SJSA1 (cell line): ENCODE results near the gene TBXAS1. TPM values are rescaled to one million over a fixed set of nuclear protein-coding genes. Genes with fewer than 3 reads are reported as not detected.
A peak's percentile ranks its signal among the peaks of the same experiment; 100 is the strongest.

Source experiments
- DNase-seq, 2 experiments: peaks; one replicate each; pipeline ENCODE4 v3.0.0-alpha.2; 2015 to 2020; ENCODE audit warnings: low spot score in 2 of 2, low read depth in 1 of 2
- H3K27ac ChIP-seq: fragments of 250-450 bp; sonication (Bioruptor Pico); 2 replicates; pipeline ENCODE4 v1.5.1; 2020; ENCODE audit warnings: mild to moderate bottlenecking, moderate library complexity
- H3K27me3 ChIP-seq: fragments of 250-450 bp; sonication (Bioruptor Pico); replicated peaks from 2 replicates; pipeline ENCODE4 v1.5.1; 2020; ENCODE audit warnings: mild to moderate bottlenecking, moderate library complexity
- H3K36me3 ChIP-seq: fragments of 250-450 bp; sonication (Bioruptor Pico); 2 replicates; pipeline ENCODE4 v1.5.1; 2020; ENCODE audit warnings: mild to moderate bottlenecking
- H3K4me1 ChIP-seq: fragments of 250-450 bp; sonication (Bioruptor Pico); replicated peaks from 2 replicates; pipeline ENCODE4 v1.6.1; 2021; ENCODE audit warnings: mild to moderate bottlenecking
- H3K4me3 ChIP-seq: fragments of 250-450 bp; sonication (Bioruptor Pico); 2 replicates; pipeline ENCODE4 v1.5.1; 2020; ENCODE audit warnings: mild to moderate bottlenecking
- H3K9me3 ChIP-seq: fragments of 250-450 bp; sonication (Bioruptor Pico); replicated peaks from 2 replicates; pipeline ENCODE4 v1.5.1; 2020; ENCODE audit warnings: mild to moderate bottlenecking
- total RNA-seq: library from RNA; depleted of rRNA; stranded (reverse); fragments of >200 nt; shearing (Covaris generic); gene quantifications from 2 replicates; pipeline ENCODE4 v1.2.3, GENCODE V29; 2014

The TBXAS1 gene
- total RNA-seq, 1 experiment from 2014 or later: 3.8 TPM

DNA sequence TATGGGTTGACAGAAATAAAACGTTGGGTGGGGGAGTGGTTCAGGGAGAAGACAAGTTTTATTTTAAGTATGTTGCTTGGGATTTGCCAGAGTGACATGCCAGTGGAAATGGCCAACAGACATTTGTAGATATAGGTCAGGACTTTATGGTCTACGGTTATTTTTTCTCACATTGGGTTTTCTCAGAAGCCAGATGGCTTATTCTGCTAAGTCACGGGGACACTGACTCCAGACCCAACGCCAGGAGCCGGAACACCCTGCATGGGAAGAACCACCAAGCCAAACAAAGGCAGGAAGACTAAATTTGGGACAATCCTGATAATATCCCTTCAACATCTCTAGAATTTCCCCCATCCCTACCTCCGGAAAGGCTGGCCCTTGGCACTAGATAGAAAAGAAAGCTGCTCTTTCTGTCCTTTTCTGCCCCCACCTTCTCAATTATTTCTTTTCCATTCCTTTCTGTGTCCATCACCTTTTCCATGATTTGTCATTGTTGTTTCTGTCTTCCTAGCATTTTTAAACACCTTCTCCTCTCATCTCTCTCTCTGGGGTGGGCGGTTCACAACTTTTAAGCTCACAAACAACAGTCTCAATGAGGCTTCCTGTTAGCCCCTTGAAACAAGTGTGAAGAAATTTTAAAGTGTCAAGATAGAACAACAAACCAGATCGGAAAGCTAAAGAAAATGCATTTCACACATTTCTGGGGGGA is 44.7 kb downstream of the TBXAS1 start:
- H3K36me3 ChIP-seq: no peaks in the 10 kb centered on the region
- no peaks in the 10 kb centered on the region for H3K27me3 ChIP-seq
- no peaks in the 10 kb centered on the region for H3K4me1 ChIP-seq
- no peak overlapping the region for H3K4me3 ChIP-seq
- no peak overlapping the region for H3K27ac ChIP-seq
- DNase-seq: no peak
- H3K9me3 ChIP-seq: no peaks in the 10 kb centered on the region

DNA sequence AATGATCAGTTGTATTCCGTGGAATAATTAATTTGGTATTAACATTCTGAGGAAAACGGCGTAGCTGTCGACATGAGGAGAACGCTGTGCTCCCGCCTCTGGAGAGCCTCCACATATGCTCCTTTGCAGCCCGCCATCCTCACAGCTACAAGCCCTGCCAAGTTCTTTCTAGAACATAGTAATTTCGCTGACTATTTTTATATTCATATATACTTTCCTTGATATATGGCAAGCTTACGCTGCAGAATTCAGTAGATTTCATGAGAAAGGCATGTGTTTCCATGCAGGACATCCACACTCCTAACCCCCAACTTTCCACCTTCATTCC is 45.2 kb downstream of the TBXAS1 start:
- Histone ChIP-seq H3K36me3 (no peaks in the 10 kb centered on the region), H3K4me1 (no peaks in the 10 kb centered on the region), H3K27me3 (no peaks in the 10 kb centered on the region), H3K27ac (no peak overlapping the region), H3K9me3 (no peaks in the 10 kb centered on the region), H3K4me3 (no peak overlapping the region)
- no peak for DNase-seq

DNA sequence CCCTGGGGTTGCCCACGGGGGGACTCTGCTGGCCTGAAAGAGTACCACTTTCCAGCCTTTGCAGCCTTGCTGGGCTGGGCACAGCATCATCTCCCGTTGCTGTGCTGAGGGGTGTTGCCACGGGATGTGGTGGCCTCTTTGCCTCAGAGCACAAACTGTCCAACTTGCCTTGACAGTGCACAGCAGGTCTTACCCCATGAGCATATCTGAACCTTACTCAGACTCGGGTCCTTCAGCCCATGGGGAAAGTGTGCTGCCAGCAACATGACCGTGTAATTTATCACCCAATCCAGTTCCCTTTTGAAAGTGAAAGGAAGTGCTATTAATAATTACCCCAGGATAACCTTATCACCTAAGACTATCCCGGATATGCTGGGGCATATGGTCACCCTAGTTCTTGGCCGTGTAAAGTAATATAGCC is 46.8 kb downstream of the TBXAS1 start:
- H3K4me3 ChIP-seq: no peak overlapping the region
- H3K9me3 ChIP-seq: no peaks in the 10 kb centered on the region
- H3K4me1 ChIP-seq: no peaks in the 10 kb centered on the region
- DNase-seq: no peak
- H3K36me3 ChIP-seq: no peaks in the 10 kb centered on the region
- no peaks in the 10 kb centered on the region for H3K27me3 ChIP-seq
- no peak overlapping the region for H3K27ac ChIP-seq

DNA sequence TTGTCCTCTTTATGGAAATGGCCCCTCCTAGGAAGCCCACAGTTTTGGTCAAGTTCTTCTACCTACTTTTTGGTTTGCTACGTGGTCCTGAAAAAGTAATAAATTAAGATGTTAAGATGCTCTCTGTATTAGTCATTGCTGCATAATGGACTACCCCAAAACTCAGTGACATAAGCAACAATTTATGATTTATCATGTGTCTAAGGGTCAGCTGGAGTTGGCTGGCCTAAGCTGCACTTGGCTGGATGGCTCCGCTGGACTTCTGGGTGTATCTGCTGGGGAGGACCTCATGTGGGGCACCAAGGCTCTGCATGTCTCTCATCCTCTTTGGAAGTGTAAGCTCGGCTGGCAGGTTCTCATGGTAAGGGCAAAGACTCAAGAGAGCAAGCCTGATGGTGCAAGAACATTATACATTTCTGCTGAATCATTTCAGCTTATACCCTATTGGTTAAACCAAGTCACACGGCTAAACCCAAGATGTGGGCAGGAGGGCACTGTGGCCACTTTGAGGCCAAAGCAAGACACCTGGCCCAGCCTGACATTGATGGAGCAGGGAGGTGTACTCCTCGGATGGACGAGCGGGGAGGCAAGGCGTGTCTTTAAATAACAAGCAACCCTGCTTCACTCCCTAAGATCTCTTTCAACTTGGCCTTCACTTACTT is 47.7 kb downstream of the TBXAS1 start:
- H3K9me3 ChIP-seq: no peaks in the 10 kb centered on the region
- H3K27ac ChIP-seq: no peak overlapping the region
- no peak overlapping the region for H3K4me3 ChIP-seq
- no peaks in the 10 kb centered on the region for H3K36me3 ChIP-seq
- no peaks in the 10 kb centered on the region for H3K4me1 ChIP-seq
- DNase-seq: no peak
- no peaks in the 10 kb centered on the region for H3K27me3 ChIP-seq

DNA sequence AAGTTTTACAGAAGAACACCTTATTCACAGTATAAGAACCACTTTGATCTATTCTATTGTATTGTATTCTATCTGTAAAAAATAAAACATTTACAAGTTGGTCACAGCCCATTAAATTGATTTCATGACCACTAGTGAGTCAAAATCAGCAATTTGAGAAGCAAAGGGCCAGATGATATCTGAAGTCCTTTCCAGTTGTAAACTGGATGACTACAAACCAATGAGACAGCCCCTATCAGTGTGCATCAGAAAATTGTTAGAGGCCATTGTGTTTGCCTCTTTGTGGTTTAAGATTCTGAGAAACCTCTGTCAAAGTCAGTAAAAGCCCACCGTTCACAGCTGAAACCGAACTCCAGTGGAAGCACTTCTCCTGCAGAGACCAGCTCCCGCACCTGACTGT is 54.8 kb downstream of the TBXAS1 start:
- Histone ChIP-seq H3K4me1 (no peaks in the 10 kb centered on the region), H3K9me3 (no peaks in the 10 kb centered on the region), H3K4me3 (no peak overlapping the region), H3K27me3 (no peaks in the 10 kb centered on the region), H3K36me3 (no peaks in the 10 kb centered on the region), H3K27ac (no peak overlapping the region)
- DNase-seq: no peak

DNA sequence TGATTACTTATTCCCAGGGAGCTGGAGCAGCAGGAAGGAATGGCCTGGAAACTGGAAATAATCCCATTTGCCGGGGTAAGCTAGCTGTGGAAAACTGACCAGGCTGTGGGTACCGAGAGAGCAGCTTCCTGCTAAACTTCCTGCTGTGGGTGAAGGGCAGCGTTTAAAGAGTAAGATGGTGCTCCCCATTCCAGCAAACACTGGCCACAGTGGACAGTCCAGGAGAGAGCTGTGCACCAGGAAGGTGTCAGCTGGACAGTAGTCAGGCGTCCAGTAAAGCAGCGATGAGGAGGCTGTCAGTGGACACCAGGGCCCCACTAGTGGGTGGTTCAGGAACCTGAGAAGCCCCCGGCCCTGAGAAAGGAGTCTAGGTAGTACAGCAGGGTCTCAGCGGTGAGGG is 55.4 kb downstream of the TBXAS1 start:
- H3K4me3 ChIP-seq: no peak overlapping the region
- no peaks in the 10 kb centered on the region for H3K27me3 ChIP-seq
- H3K4me1 ChIP-seq: no peaks in the 10 kb centered on the region
- no peaks in the 10 kb centered on the region for H3K36me3 ChIP-seq
- no peaks in the 10 kb centered on the region for H3K9me3 ChIP-seq
- no peak overlapping the region for H3K27ac ChIP-seq
- no peak for DNase-seq

GRCh38 chr7:139885511-139885910 is 56.4 kb downstream of the TBXAS1 start:
- Histone ChIP-seq H3K4me3 (no peak overlapping the region), H3K27ac (no peak overlapping the region), H3K9me3 (no peaks in the 10 kb centered on the region), H3K27me3 (no peaks in the 10 kb centered on the region), H3K36me3 (no peaks in the 10 kb centered on the region), H3K4me1 (no peaks in the 10 kb centered on the region)
- no peak for DNase-seq

- Histone ChIP-seq H3K4me1 (no peaks in the 10 kb centered on the region), H3K36me3 (no peaks in the 10 kb centered on the region), H3K4me3 (no peak overlapping the region), H3K27me3 (no peaks in the 10 kb centered on the region), H3K9me3 (no peaks in the 10 kb centered on the region), H3K27ac (no peak overlapping the region)
- no peak for DNase-seq
Observed at GRCh38 chr7:139886206-139886605, 57.1 kb downstream of the TBXAS1 start.

- H3K9me3 ChIP-seq: no peaks in the 10 kb centered on the region
- no peaks in the 10 kb centered on the region for H3K36me3 ChIP-seq
- no peak overlapping the region for H3K27ac ChIP-seq
- H3K4me1 ChIP-seq: no peaks in the 10 kb centered on the region
- H3K27me3 ChIP-seq: no peaks in the 10 kb centered on the region
- no peak overlapping the region for H3K4me3 ChIP-seq
- DNase-seq: no peak
Observed at GRCh38 chr7:139886899-139887298, 57.8 kb downstream of the TBXAS1 start.

DNA sequence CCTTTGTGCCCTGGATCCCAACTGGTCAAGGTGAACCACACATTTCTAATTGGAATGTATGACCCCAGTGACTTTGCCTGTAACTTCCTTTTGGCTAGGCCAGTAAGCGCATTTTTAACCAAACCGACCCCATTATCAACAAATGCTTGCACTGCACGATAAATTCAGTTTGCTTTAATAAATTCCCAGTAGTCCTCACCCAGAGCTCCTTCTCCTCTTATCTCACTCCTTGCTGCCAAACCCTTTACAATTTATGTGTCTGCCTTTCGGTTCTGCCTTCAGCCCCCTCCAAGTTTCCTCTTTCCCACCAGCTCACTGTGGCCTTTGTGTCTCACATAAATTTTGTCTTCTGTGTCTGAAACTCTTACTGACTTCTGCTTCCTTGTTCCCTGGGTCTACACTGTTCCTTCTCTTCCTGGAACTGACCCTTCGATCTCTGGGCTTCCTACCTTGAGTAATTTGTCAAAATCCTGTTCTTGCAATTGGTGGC is 59.0 kb downstream of the TBXAS1 start:
- Histone ChIP-seq H3K4me3 (no peak overlapping the region), H3K27me3 (no peaks in the 10 kb centered on the region), H3K9me3 (no peaks in the 10 kb centered on the region), H3K27ac (no peak overlapping the region), H3K36me3 (no peaks in the 10 kb centered on the region), H3K4me1 (no peaks in the 10 kb centered on the region)
- no peak for DNase-seq

DNA sequence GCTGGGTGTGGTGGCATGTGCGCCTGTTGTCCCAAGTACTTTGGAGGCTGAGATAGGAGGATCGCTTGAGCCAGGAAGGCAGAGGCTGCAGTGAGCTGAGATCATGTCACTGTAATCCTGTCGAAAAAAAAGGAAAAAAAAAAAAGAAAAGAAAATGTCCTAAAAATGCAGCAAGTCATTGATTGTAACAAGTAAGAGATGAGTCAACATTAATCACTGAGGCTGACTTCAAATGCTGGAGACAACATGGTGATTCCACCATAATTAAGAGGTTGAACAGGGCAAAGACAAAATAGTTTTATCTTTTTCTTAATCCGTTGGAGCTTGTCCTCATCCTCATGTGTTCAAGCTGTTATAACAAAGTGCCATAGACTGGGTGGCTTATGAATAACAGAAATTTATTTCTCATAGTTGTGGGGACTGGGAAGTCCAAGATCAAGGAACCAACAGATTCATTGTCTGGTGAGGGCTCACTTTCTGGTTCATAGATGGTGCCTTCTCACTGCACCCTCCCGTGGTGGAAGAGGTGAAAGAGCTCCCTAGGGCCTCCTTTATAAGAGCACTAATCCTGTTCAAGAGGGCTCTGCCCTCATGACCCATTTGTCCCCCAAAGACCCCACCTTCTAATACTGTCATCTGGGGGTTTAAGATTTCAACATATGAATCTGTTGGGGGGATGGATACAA is 60.3 kb downstream of the TBXAS1 start:
- DNase-seq: peak in 1 of 2 experiments; percentile 3
- no peak overlapping the region for H3K4me3 ChIP-seq

GRCh38 chr7:139893461-139893860 is 64.4 kb downstream of the TBXAS1 start:
- no peak for DNase-seq
- Histone ChIP-seq H3K4me3 (no peak overlapping the region), H3K27ac (no peak overlapping the region), H3K36me3 (no peaks in the 10 kb centered on the region), H3K27me3 (no peaks in the 10 kb centered on the region), H3K9me3 (no peaks in the 10 kb centered on the region), H3K4me1 (no peaks in the 10 kb centered on the region)

More for the DNA sequence above, 60.3 kb downstream of the TBXAS1 start:
- H3K9me3 ChIP-seq: no peaks in the 10 kb centered on the region
- H3K36me3 ChIP-seq: no peaks in the 10 kb centered on the region
- no peaks in the 10 kb centered on the region for H3K4me1 ChIP-seq
- H3K27me3 ChIP-seq: no peaks in the 10 kb centered on the region
- no peak overlapping the region for H3K27ac ChIP-seq

DNA sequence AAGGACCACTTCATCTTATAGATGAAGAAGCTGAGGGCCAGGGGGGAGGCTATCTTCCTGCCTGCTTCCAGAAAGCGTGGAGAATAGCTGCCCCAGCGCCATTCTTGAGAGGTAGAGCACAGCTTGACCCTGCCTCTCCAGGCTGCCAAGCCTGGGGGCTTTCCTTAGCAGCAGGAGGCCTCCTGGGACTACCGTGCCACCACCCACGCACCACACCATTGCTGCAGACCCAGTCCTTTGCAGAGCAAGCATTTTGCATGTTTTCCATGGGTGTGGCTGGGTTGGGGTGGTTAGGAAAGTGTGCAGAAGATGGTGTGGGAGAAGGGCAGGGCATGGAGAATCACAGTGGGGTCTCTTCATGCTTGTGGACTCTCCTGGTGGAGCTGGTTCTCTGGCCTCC is 64.9 kb downstream of the TBXAS1 start:
- Histone ChIP-seq H3K9me3 (no peaks in the 10 kb centered on the region), H3K36me3 (no peaks in the 10 kb centered on the region), H3K27me3 (no peaks in the 10 kb centered on the region), H3K27ac (no peak overlapping the region), H3K4me1 (no peaks in the 10 kb centered on the region), H3K4me3 (no peak overlapping the region)
- no peak for DNase-seq

- Histone ChIP-seq H3K9me3 (no peaks in the 10 kb centered on the region), H3K27me3 (no peaks in the 10 kb centered on the region), H3K36me3 (no peaks in the 10 kb centered on the region), H3K27ac (no peak overlapping the region), H3K4me3 (no peak overlapping the region), H3K4me1 (no peaks in the 10 kb centered on the region)
- no peak for DNase-seq
Observed at GRCh38 chr7:139895141-139895829, 66.2 kb downstream of the TBXAS1 start.
